Neural cell (in vitro differentiated cells): ENCODE measurements around the gene BABAM2.

ENCODE experiments used
- MXI1 ChIP-seq: fragments of 450-650 bp; conservative IDR thresholded peaks from 2 replicates; pipeline ENCODE4 v1.6.1; 2014; ENCODE audit warnings: antibody characterized with exemption, mild to moderate bottlenecking; ENCODE audit not compliant: poor library complexity, severe bottlenecking
- SMC3 ChIP-seq: fragments of 450-650 bp; conservative IDR thresholded peaks from 2 replicates; pipeline ENCODE4 v1.6.1; 2014; ENCODE audit warnings: antibody characterized with exemption, mild to moderate bottlenecking, moderate library complexity; ENCODE audit not compliant: poor library complexity

- no peak for TF ChIP-seq SMC3
- TF ChIP-seq MXI1 = no peak
Measured at GRCh38 chr2:28267282-28267681, 376.8 kb downstream of the BABAM2 start.
